ENCODE results near the gene SYT6. TPM values are rescaled to one million over a fixed set of nuclear protein-coding genes. Genes with fewer than 3 reads are reported as not detected.

The SYT6 gene
- total RNA-seq, 1 experiment from 2014 or later: not detected

DNA sequence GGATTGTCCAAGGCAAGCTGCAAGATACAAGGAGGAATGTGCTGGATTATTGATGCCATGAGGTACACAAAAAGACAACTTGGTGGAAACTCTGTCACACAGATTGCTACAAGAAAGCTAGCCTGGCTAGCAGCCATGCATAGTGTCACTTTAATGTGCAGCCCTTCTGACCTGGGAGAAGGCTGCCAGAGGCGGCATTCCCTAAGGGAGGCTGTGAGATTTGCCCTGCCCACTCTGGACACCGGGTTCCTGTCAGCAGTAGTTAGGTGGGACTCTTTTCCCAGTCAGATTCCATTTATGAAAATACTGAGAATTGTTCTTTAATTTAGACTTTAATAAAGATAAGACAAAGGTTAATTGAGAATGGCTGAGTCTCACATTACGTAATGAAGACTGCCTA lies 47.8 kb upstream of the SYT6 start:
- TF ChIP-seq, protein P1, sequence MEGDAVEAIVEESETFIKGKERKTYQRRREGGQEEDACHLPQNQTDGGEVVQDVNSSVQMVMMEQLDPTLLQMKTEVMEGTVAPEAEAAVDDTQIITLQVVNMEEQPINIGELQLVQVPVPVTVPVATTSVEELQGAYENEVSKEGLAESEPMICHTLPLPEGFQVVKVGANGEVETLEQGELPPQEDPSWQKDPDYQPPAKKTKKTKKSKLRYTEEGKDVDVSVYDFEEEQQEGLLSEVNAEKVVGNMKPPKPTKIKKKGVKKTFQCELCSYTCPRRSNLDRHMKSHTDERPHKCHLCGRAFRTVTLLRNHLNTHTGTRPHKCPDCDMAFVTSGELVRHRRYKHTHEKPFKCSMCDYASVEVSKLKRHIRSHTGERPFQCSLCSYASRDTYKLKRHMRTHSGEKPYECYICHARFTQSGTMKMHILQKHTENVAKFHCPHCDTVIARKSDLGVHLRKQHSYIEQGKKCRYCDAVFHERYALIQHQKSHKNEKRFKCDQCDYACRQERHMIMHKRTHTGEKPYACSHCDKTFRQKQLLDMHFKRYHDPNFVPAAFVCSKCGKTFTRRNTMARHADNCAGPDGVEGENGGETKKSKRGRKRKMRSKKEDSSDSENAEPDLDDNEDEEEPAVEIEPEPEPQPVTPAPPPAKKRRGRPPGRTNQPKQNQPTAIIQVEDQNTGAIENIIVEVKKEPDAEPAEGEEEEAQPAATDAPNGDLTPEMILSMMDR (IDR thresholded peaks at IDR 0.05): no peak
- TF ChIP-seq REST (IDR thresholded peaks at IDR 0.05; ENCODE audit: insufficient read depth in 1 of 2, low read depth in 2 of 2, low read length in 1 of 2): no peak
- TF ChIP-seq SIN3A (IDR thresholded peaks at IDR 0.05; ENCODE audit: borderline replicate concordance, insufficient read depth, low read depth, low read length): no peak
- no peak for TF ChIP-seq TCF7L2 (IDR thresholded peaks at IDR 0.05; ENCODE audit: low read depth, low read length)
- TF ChIP-seq POLR2AphosphoS5 (IDR thresholded peaks at IDR 0.05; ENCODE audit: low read depth, low read length): no peak
- CTCF ChIA-PET: no interaction called here
- no peaks in the 10 kb centered on the region; the same call in none of the 2 replicates for H3K27me3 ChIP-seq (ENCODE audit: control insufficient read depth, insufficient read depth, low read length)
- no peak for DNase-seq (ENCODE audit: low read depth, low spot score)
- H3K36me3 ChIP-seq (ENCODE audit: control insufficient read depth, insufficient read depth, low read length): no peaks in the 10 kb centered on the region
- POLR2A ChIA-PET: no interaction called here
- H3K4me3 ChIP-seq (ENCODE audit: low read depth in 2 of 2, low read length in 2 of 2): no peak overlapping the region
- no peak overlapping the region for H3K27ac ChIP-seq (ENCODE audit: low read length)
- H3K4me1 ChIP-seq (ENCODE audit: control insufficient read depth, insufficient read depth, low read length): no peaks in the 10 kb centered on the region
- no TSS peak for BruUV-seq (replicated peaks)
- in situ Hi-C loops (cut with HindIII; ENCODE audit: low pct_unique_long_range_greater_than_20kb, low sequenced_read_pairs) (no loop called here), intact Hi-C loops (cut with micrococcal nuclease; ENCODE audit: unreplicated experiment) (no loop called here)
- no peak for ATAC-seq
- H3K9me3 ChIP-seq (ENCODE audit: control insufficient read depth, insufficient read depth, low read depth, low read length): no peaks in the 10 kb centered on the region

GRCh38 chr1:114199017-114199594 lies 45.4 kb upstream of the SYT6 start:
- no peaks in the 10 kb centered on the region for H3K4me1 ChIP-seq (ENCODE audit: control insufficient read depth, insufficient read depth, low read length)
- no peak for ATAC-seq
- CTCF ChIA-PET: no interaction called here
- no peak overlapping the region for H3K27ac ChIP-seq (ENCODE audit: low read length)
- H3K9me3 ChIP-seq (ENCODE audit: control insufficient read depth, insufficient read depth, low read depth, low read length): no peaks in the 10 kb centered on the region
- H3K27me3 ChIP-seq (ENCODE audit: control insufficient read depth, insufficient read depth, low read length): no peaks in the 10 kb centered on the region; the same call in none of the 2 replicates
- no peaks in the 10 kb centered on the region for H3K36me3 ChIP-seq (ENCODE audit: control insufficient read depth, insufficient read depth, low read length)
- intact Hi-C loops (cut with micrococcal nuclease; ENCODE audit: unreplicated experiment) (no loop called here), in situ Hi-C loops (cut with HindIII; ENCODE audit: low pct_unique_long_range_greater_than_20kb, low sequenced_read_pairs) (no loop called here)
- no peak for DNase-seq (ENCODE audit: low read depth, low spot score)
- TF ChIP-seq, protein P1 (IDR thresholded peaks at IDR 0.05): no peak
- no peak for TF ChIP-seq POLR2AphosphoS5 (IDR thresholded peaks at IDR 0.05; ENCODE audit: low read depth, low read length)
- TF ChIP-seq REST (IDR thresholded peaks at IDR 0.05; ENCODE audit: insufficient read depth in 1 of 2, low read depth in 2 of 2, low read length in 1 of 2): no peak
- no peak for TF ChIP-seq TCF7L2 (IDR thresholded peaks at IDR 0.05; ENCODE audit: low read depth, low read length)
- no peak for TF ChIP-seq SIN3A (IDR thresholded peaks at IDR 0.05; ENCODE audit: borderline replicate concordance, insufficient read depth, low read depth, low read length)
- no peak overlapping the region for H3K4me3 ChIP-seq (ENCODE audit: low read depth in 2 of 2, low read length in 2 of 2)
- BruUV-seq (replicated peaks): no TSS peak
- POLR2A ChIA-PET: interaction anchor here (0.7 kb wide), 1 partner anchor 11 kb away, joined by 3 read pairs; no protein-coding TSS in a partner anchor

Data from Panc1 (cell line).